Right lobe of liver (tissue), 4 donors: Measurements from ENCODE around the gene SOS2.

Source experiments
- CTCF ChIP-seq, 4 donors: fragments of 200-600 bp in 3 of 4; fragments of 450-650 bp in 1 of 4; IDR thresholded peaks; one replicate each; pipeline versions ENCODE4 v1.5.1 to v1.8.0; 2016 to 2022; ENCODE audit warnings: antibody characterized with exemption in 4 of 4, mild to moderate bottlenecking in 2 of 4
- POLR2A ChIP-seq: fragments of 450-650 bp; IDR thresholded peaks from one replicate; pipeline ENCODE4 v1.6.1; 2017; ENCODE audit warnings: antibody characterized with exemption, mild to moderate bottlenecking
- donor health status: DM: no; HTN: no; CAD: no.
- donor health status: DM: no; HTN: no; CAD: no.
- donor health status: DM: no; HTN: yes; CAD: no.

- TF ChIP-seq CTCF (IDR thresholded peaks at IDR 0.05) (no peak), POLR2A (no peak)
Measured at GRCh38 chr14:50082308-50082742, 149.1 kb downstream of the SOS2 start.
